ENCODE results near the gene LZTS3.
A peak's percentile ranks its signal among the peaks of the same experiment; 100 is the strongest.
"Not testable (repeated sequence)": the region's sequence is repeated elsewhere in the genome, so short reads cannot be mapped to it uniquely, and the experiment has no call there.

LZTS3 gene

DNA sequence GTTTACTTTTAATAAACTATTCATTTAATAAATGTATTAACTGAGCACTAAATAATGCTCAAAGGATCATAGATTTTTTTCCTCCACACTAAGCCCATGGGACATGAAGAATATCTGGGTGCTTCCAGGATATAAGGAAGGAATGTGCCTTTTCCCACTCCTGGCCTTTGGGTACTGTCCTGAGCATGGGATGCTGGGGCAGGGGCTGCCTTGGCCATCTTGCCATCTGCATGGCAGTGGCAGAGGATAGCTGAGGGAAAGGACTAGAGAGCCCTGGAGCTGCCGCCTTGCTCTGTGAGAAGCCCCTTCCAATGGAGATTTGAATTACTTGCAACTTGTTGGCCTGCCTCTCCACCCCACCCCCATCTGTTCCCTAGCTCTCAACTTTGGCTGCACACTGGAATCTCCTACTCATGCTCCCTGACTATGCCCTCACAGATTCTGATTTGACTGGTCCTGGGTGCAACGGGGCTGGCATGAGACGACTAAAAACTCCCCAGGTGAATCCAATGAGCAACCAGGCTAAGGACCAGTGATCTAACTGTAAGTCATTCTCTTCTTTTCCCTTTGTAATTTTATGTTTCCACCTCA, 15.6 kb upstream of the LZTS3 start:
- H3K4me3 ChIP-seq (ENCODE audit: low read length): no peak overlapping the region
- no peak overlapping the region for H3K9ac ChIP-seq (ENCODE audit: low read length)
- peaks cover 22% of the 10 kb centered on the region for H3K36me3 ChIP-seq (ENCODE audit: control insufficient read depth, insufficient read depth, low read length)
- no peaks in the 10 kb centered on the region for H3K27me3 ChIP-seq (ENCODE audit: control insufficient read depth, insufficient read depth, low read length)
- H3K27ac ChIP-seq (ENCODE audit: low read depth, low read length): no peak overlapping the region
- no peaks in the 10 kb centered on the region for H3K4me1 ChIP-seq (ENCODE audit: control insufficient read depth, insufficient read depth, low read length)

DNA sequence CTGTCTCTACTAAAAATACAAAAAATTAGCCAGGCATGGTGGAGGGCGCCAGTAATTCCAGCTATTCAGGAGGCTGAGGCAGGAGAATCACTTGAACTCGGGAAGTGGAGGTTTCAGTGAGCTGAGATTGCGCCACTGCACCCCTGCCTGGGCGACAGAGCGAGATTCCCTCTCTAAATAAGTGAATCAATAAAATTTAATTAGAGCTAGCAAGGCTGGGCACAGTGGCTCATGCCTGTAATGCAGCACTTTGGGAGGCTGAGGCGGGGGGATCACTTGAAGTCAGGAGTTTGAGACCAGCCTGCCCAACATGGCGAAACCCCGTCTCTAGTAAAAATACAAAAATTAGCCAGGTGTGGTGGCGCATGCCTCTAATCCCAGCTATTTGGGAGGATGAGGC, 14.5 kb upstream of the LZTS3 start:
- not testable (repeated sequence) for H3K4me3 ChIP-seq (ENCODE audit: low read length); H3K27ac ChIP-seq (ENCODE audit: low read depth, low read length); H3K27me3 ChIP-seq (ENCODE audit: control insufficient read depth, insufficient read depth, low read length); H3K9ac ChIP-seq (ENCODE audit: low read length); H3K4me1 ChIP-seq (ENCODE audit: control insufficient read depth, insufficient read depth, low read length)
- H3K36me3 ChIP-seq (ENCODE audit: control insufficient read depth, insufficient read depth, low read length): peaks cover 21% of the 10 kb centered on the region

DNA sequence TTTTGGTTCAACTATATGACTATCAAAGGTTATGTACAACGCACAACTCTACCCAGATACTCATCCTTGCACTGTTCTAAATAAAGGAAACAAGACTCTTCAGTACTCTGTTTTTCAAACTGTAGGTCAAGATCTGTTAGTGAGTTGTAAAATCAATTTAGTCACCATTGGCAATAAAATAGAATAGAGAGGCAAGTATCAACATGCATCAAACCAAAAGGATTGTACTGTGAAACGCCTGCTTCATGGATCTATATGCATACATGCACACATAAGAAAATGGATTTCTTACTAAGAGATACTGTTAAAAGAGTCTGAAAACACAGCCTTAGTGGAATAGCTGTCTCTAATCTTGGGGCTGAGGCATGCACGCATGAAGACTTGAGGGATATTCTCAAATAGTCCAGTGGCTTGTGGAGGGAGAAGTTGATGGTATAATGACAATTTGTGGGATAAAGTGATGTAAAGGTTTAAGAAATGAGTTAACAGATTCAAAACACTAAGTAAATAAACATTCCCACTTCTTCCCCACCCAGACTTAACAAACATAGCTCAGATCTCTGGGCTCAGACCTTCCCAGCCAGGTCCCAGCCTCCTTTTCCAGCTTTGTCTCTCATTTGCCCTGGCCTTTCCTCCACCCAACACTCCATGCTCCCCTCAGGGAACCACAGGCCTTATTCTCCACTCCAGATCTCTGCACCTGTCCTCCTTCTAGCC, 10.7 kb upstream of the LZTS3 start:
- Histone ChIP-seq H3K4me1 (ENCODE audit: control insufficient read depth, insufficient read depth, low read length) (no peaks in the 10 kb centered on the region), H3K4me3 (ENCODE audit: low read length) (no peak overlapping the region), H3K27ac (ENCODE audit: low read depth, low read length) (no peak overlapping the region), H3K9ac (ENCODE audit: low read length) (no peak overlapping the region), H3K27me3 (ENCODE audit: control insufficient read depth, insufficient read depth, low read length) (no peaks in the 10 kb centered on the region), H3K36me3 (ENCODE audit: control insufficient read depth, insufficient read depth, low read length) (no peaks in the 10 kb centered on the region)

DNA sequence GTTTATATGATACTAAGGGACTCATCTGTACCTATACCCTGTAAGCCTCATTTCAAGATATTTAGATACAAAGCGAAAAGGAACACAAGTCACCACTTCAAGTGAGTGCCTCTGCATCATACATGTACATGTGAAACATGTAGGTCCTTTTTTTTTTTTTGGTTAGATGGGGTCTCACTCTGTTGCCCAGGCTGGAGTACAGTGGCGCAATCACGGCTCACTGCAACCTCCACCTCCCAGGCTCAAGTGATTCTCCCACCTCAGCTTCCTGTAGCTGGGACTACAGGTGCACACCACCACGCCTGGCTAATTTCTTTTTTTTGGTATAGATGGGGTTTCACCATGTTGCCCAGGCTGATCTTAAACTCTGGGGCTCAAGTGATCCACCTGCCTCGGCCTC, 9.1 kb upstream of the LZTS3 start:
- H3K27me3 ChIP-seq (ENCODE audit: control insufficient read depth, insufficient read depth, low read length); H3K27ac ChIP-seq (ENCODE audit: low read depth, low read length); H3K36me3 ChIP-seq (ENCODE audit: control insufficient read depth, insufficient read depth, low read length); H3K4me3 ChIP-seq (ENCODE audit: low read length); H3K4me1 ChIP-seq (ENCODE audit: control insufficient read depth, insufficient read depth, low read length); H3K9ac ChIP-seq (ENCODE audit: low read length): not testable (repeated sequence)

DNA sequence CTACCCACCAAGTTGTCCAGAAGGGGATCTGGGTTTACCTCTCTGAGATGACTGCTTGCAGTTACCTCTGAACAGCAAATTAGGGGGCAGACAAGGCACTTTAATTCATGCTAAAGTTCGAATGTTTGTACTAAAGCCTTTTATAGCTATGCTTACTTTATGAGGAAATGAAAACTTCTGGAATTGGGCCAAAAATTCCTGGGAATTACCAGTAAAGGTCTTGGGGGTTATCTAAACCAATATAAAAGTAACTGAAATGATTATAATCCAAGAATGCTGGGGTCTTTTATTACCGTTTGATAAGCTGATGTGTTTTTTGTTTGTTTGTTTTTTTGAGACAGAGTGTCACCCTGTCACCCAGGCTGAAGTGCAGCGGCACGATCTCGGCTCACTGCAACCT, 7.9 kb upstream of the LZTS3 start:
- no peak overlapping the region for H3K4me3 ChIP-seq (ENCODE audit: low read length)
- no peak overlapping the region for H3K27ac ChIP-seq (ENCODE audit: low read depth, low read length)

DNA sequence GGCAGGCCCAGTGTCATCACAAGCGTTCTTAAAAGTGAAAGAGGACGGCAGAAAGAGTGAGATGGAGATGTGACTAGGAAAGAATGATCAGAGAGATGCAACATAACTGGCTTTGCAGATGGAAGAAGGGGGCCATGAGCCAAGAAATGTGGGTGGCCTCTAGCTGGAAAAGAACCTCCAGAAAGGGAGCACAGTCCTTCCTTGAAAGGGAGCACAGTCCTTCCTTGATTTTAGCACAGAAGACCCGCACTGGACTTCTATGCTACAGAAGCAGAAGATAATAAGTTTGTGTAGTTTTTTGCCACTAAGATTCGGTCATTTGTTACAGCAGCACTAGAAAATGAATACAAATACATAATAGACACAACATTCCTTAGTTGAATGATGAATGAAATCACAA, 7.0 kb upstream of the LZTS3 start:
- H3K4me1 ChIP-seq (ENCODE audit: control insufficient read depth, insufficient read depth, low read length): no peaks in the 10 kb centered on the region
- H3K9ac ChIP-seq (ENCODE audit: low read length): no peak overlapping the region
- no peaks in the 10 kb centered on the region for H3K36me3 ChIP-seq (ENCODE audit: control insufficient read depth, insufficient read depth, low read length)
- H3K4me3 ChIP-seq (ENCODE audit: low read length): no peak overlapping the region
- no peak overlapping the region for H3K27ac ChIP-seq (ENCODE audit: low read depth, low read length)
- no peaks in the 10 kb centered on the region for H3K27me3 ChIP-seq (ENCODE audit: control insufficient read depth, insufficient read depth, low read length)

More for the DNA sequence above, 7.9 kb upstream of the LZTS3 start:
- H3K4me1 ChIP-seq (ENCODE audit: control insufficient read depth, insufficient read depth, low read length): no peaks in the 10 kb centered on the region
- no peaks in the 10 kb centered on the region for H3K36me3 ChIP-seq (ENCODE audit: control insufficient read depth, insufficient read depth, low read length)
- no peak overlapping the region for H3K9ac ChIP-seq (ENCODE audit: low read length)
- H3K27me3 ChIP-seq (ENCODE audit: control insufficient read depth, insufficient read depth, low read length): no peaks in the 10 kb centered on the region

DNA sequence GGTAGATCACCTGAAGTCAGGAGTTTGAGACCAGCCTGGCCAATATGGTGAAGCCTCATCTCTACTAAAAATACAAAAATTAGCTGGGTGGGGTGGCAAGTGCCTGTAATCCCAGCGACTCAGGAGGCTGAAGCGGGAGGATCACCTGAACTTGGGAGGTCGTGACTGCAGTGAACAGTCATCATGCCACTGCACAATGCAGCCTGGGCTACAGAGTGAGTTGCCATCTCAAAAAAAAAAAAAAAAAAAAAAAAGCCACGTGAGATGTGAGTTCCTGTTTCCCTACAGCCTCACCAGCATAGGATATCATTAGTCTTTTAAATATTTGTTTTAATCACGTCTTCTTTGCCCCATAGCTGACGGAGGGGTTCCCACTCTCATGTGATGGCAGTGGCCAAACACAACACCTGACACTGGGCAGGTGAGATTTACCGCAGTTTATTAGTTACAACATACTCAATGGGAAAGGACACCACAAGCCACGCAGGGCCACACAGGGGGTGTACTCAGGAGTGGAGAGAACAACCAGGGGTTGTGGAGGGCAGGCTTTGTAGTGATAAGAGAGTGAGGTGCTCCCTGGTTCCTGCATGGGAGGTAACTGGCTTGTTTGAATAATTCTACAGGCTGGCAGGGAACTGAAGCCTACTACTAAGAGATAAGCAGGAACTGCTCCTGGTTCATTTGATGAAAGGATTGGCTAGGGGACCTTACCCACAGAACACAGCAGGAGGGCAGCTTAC, 4.6 kb upstream of the LZTS3 start:
- Histone ChIP-seq H3K27ac (ENCODE audit: low read depth, low read length) (no peak overlapping the region), H3K4me1 (ENCODE audit: control insufficient read depth, insufficient read depth, low read length) (no peaks in the 10 kb centered on the region), H3K9ac (ENCODE audit: low read length) (no peak overlapping the region), H3K27me3 (ENCODE audit: control insufficient read depth, insufficient read depth, low read length) (peaks cover 4% of the 10 kb centered on the region), H3K4me3 (ENCODE audit: low read length) (no peak overlapping the region), H3K36me3 (ENCODE audit: control insufficient read depth, insufficient read depth, low read length) (no peaks in the 10 kb centered on the region)

DNA sequence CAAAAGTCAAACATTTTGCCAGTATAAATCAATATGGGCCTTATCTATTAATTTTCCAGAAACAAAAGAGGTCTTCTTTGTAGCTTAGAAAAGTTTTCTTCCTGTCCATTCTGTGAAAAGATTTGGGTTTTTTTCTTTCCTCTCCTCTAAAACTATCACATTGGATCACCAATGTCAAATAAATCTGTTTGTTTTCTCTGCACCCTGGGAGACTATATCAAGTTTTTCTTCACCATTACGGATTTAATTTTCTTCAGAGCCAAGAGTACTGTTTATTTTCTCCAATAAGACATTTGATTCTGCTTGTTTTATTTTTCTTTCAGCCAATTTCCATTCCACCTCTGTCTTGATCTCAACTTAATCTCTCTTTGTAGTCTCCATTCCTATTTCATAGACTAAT, 1.9 kb upstream of the LZTS3 start:
- Histone ChIP-seq H3K4me1 (ENCODE audit: control insufficient read depth, insufficient read depth, low read length) (no peaks in the 10 kb centered on the region), H3K27ac (ENCODE audit: low read depth, low read length) (no peak overlapping the region), H3K36me3 (ENCODE audit: control insufficient read depth, insufficient read depth, low read length) (no peaks in the 10 kb centered on the region), H3K27me3 (ENCODE audit: control insufficient read depth, insufficient read depth, low read length) (peaks cover 4% of the 10 kb centered on the region), H3K4me3 (ENCODE audit: low read length) (no peak overlapping the region), H3K9ac (ENCODE audit: low read length) (no peak overlapping the region)

DNA sequence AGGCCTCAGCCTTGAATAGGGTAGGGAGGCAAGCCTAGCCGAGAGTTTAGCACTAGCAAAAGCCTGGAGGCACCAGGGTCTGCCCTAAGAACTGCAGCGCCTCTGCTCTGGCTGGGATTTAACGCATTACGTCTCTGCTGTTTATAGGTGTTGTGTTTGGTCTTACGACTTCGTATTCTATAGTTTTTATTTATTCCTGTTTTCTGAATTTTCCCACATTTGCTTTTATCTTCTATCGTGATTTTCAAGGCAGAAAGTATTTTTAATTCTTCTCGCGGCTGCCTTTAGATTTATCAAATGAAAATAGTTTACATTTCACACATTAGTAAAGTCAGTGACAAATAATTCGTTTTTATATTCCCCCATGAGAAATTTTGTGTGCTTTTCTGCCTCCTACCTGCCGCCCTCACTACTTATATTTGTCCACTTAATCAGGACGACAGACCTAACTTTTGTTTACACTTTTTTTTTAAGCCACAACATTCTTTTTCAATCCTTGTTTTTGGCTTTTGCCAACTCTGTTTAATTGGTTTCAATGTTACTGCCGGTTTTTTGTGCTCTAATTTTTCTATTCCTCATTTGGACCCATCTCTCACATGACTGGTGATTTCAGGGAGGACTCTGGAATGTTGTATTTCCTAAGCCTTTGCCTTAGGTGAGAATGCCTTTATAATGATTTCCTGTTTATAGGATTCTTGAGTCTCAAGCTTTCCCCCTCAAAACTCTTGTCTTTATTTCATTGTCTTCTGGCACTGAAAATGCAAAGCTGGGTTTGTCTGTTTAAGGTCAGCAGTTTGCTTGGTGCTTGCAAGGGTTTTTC, 1.3 kb upstream of the LZTS3 start:
- Histone ChIP-seq H3K4me1 (ENCODE audit: control insufficient read depth, insufficient read depth, low read length) (no peaks in the 10 kb centered on the region), H3K27ac (ENCODE audit: low read depth, low read length) (no peak overlapping the region), H3K36me3 (ENCODE audit: control insufficient read depth, insufficient read depth, low read length) (no peaks in the 10 kb centered on the region), H3K27me3 (ENCODE audit: control insufficient read depth, insufficient read depth, low read length) (peaks cover 4% of the 10 kb centered on the region), H3K4me3 (ENCODE audit: low read length) (peak overlapping the region; percentile 76), H3K9ac (ENCODE audit: low read length) (no peak overlapping the region)

DNA sequence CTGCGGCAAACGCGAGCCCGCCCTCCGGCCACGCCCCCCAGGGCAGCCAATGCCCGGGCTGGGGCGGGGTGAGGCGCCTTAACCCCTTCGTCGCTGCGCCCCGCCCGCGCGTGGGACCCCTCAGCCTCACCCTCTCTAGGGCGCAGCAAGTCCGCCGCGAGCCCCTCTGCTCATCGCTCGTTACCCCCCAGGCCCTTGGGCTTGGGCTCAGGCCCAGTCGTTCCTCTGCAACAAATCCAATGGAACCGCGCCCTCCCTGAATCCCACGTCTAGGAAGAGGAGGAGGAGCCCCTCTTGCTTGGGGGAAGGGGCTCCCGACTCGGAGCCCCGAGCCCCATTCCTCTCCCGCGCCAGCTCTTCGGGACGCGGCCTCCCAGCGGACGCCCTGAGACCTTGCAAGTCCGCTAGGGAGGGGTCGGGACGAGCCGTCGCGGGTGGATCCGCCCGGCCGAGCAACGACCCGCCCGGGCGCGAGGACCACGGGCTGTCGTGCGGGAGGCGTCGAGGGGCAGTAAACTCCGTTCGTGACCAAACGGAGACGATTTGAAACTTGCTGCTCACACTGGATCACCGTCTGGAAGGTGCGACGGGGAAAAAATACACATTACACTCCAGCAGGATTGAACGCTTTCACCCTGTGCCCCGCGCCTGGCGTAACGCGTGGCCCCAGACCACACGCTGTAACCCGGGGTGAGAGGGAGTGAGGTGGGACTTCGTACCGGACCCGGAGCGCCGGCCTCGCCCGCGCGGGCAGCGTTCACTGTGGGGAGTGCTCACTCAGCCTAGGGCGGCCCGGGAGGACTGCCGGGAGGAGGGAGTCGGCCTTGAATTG, 477 bp upstream of the LZTS3 start:
- Histone ChIP-seq H3K27ac (ENCODE audit: low read depth, low read length) (peak overlapping the region; percentile 15), H3K27me3 (ENCODE audit: control insufficient read depth, insufficient read depth, low read length) (peaks cover 4% of the 10 kb centered on the region), H3K4me3 (ENCODE audit: low read length) (peak overlapping the region; percentile 76), H3K36me3 (ENCODE audit: control insufficient read depth, insufficient read depth, low read length) (no peaks in the 10 kb centered on the region), H3K4me1 (ENCODE audit: control insufficient read depth, insufficient read depth, low read length) (no peaks in the 10 kb centered on the region), H3K9ac (ENCODE audit: low read length) (peak overlapping the region; percentile 51)

DNA sequence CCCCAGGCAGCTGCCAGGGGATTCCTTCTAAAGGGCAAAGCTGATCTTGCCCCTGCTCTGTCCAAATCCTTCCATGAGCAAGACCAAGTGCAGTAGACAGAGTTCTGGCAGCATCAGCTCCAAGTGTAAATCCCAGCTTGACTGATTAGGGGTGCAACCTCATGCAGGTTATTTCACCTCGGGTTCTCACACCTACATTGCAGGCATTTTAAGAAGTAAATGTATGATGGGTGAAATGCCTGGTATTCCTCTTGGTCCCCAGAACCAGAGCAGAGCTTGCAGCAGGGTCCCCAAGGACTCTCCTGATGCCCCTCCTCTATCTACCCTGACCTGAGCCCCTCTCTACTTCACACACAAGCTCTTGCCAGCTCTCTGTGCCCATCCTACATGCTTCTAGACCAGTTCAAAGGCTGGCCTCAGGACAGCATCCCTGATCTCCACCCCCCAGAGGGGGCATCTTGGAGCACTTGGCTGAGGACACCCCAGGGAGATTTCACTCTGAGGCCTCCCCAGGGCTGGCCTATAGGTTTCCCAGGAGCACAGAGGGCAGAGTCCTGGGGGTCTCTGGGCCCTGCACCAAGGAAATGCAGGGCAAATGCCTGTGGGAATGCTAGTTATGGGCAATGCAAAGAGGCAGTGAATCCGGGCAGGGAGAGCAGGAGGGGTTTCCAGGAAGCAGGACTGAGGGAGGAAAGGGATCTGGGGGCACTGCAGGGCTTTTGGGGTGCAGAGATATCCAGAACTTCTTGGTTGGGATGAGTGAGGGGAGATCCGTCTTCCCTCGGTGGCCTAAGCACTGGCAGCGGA, 1.0 kb downstream of the LZTS3 start:
- no peaks in the 10 kb centered on the region for H3K4me1 ChIP-seq (ENCODE audit: control insufficient read depth, insufficient read depth, low read length)
- H3K36me3 ChIP-seq (ENCODE audit: control insufficient read depth, insufficient read depth, low read length): no peaks in the 10 kb centered on the region
- peak overlapping the region; percentile 93 for H3K4me3 ChIP-seq (ENCODE audit: low read length)
- peaks cover 4% of the 10 kb centered on the region for H3K27me3 ChIP-seq (ENCODE audit: control insufficient read depth, insufficient read depth, low read length)
- no peak overlapping the region for H3K9ac ChIP-seq (ENCODE audit: low read length)
- no peak overlapping the region for H3K27ac ChIP-seq (ENCODE audit: low read depth, low read length)
